ENCODE data around the gene TBC1D10A.

The TBC1D10A gene

GRCh38 chr22:30305519-30305905 lies 21.2 kb downstream of the TBC1D10A start:
- Histone ChIP-seq H3K36me3 (ENCODE audit: insufficient read depth, low read depth, low read length) (no peaks in the 10 kb centered on the region), H3K27me3 (ENCODE audit: insufficient read depth, low read length) (no peaks in the 10 kb centered on the region), H3K4me1 (ENCODE audit: insufficient read depth, low read length) (no peaks in the 10 kb centered on the region), H3K9me3 (ENCODE audit: insufficient read depth, low read depth, low read length) (no peaks in the 10 kb centered on the region), H3K27ac (ENCODE audit: low read length) (no peak overlapping the region), H3K9ac (ENCODE audit: low read depth, low read length) (no peak overlapping the region), H3K4me3 (ENCODE audit: low read length) (no peak overlapping the region)

- Histone ChIP-seq H3K9me3 (ENCODE audit: insufficient read depth, low read depth, low read length) (no peaks in the 10 kb centered on the region), H3K27ac (ENCODE audit: low read length) (no peak overlapping the region), H3K36me3 (ENCODE audit: insufficient read depth, low read depth, low read length) (no peaks in the 10 kb centered on the region), H3K4me3 (ENCODE audit: low read length) (no peak overlapping the region), H3K9ac (ENCODE audit: low read depth, low read length) (no peak overlapping the region), H3K27me3 (ENCODE audit: insufficient read depth, low read length) (no peaks in the 10 kb centered on the region), H3K4me1 (ENCODE audit: insufficient read depth, low read length) (no peaks in the 10 kb centered on the region)
These were observed 22.1 kb downstream of the TBC1D10A start for GRCh38 chr22:30304495-30305244.

GRCh38 chr22:30302810-30303138 lies 24.0 kb downstream of the TBC1D10A start:
- no peak overlapping the region for H3K9ac ChIP-seq (ENCODE audit: low read depth, low read length)
- H3K36me3 ChIP-seq (ENCODE audit: insufficient read depth, low read depth, low read length) = no peaks in the 10 kb centered on the region
- H3K27ac ChIP-seq (ENCODE audit: low read length) = no peak overlapping the region
- H3K4me1 ChIP-seq (ENCODE audit: insufficient read depth, low read length) = no peaks in the 10 kb centered on the region
- H3K9me3 ChIP-seq (ENCODE audit: insufficient read depth, low read depth, low read length) = no peaks in the 10 kb centered on the region
- H3K27me3 ChIP-seq (ENCODE audit: insufficient read depth, low read length) = no peaks in the 10 kb centered on the region
- H3K4me3 ChIP-seq (ENCODE audit: low read length) = no peak overlapping the region

- Histone ChIP-seq H3K27me3 (ENCODE audit: insufficient read depth, low read length) (no peaks in the 10 kb centered on the region), H3K36me3 (ENCODE audit: insufficient read depth, low read depth, low read length) (no peaks in the 10 kb centered on the region), H3K4me3 (ENCODE audit: low read length) (no peak overlapping the region), H3K9ac (ENCODE audit: low read depth, low read length) (no peak overlapping the region), H3K27ac (ENCODE audit: low read length) (no peak overlapping the region), H3K4me1 (ENCODE audit: insufficient read depth, low read length) (no peaks in the 10 kb centered on the region), H3K9me3 (ENCODE audit: insufficient read depth, low read depth, low read length) (no peaks in the 10 kb centered on the region)
These were observed 24.5 kb downstream of the TBC1D10A start for GRCh38 chr22:30301995-30302809.

- H3K4me1 ChIP-seq (ENCODE audit: insufficient read depth, low read length) = no peaks in the 10 kb centered on the region
- H3K27me3 ChIP-seq (ENCODE audit: insufficient read depth, low read length) = no peaks in the 10 kb centered on the region
- H3K27ac ChIP-seq (ENCODE audit: low read length) = no peak overlapping the region
- H3K36me3 ChIP-seq (ENCODE audit: insufficient read depth, low read depth, low read length) = no peaks in the 10 kb centered on the region
- H3K9ac ChIP-seq (ENCODE audit: low read depth, low read length) = no peak overlapping the region
- no peak overlapping the region for H3K4me3 ChIP-seq (ENCODE audit: low read length)
- no peaks in the 10 kb centered on the region for H3K9me3 ChIP-seq (ENCODE audit: insufficient read depth, low read depth, low read length)
These were observed 27.4 kb downstream of the TBC1D10A start for GRCh38 chr22:30299322-30299721.

GRCh38 chr22:30297991-30298701 lies 28.6 kb downstream of the TBC1D10A start:
- no peaks in the 10 kb centered on the region for H3K36me3 ChIP-seq (ENCODE audit: insufficient read depth, low read depth, low read length)
- no peaks in the 10 kb centered on the region for H3K4me1 ChIP-seq (ENCODE audit: insufficient read depth, low read length)
- no peak overlapping the region for H3K27ac ChIP-seq (ENCODE audit: low read length)
- H3K9me3 ChIP-seq (ENCODE audit: insufficient read depth, low read depth, low read length) = no peaks in the 10 kb centered on the region
- no peaks in the 10 kb centered on the region for H3K27me3 ChIP-seq (ENCODE audit: insufficient read depth, low read length)
- no peak overlapping the region for H3K9ac ChIP-seq (ENCODE audit: low read depth, low read length)
- no peak overlapping the region for H3K4me3 ChIP-seq (ENCODE audit: low read length)

GRCh38 chr22:30297276-30297990 lies 29.3 kb downstream of the TBC1D10A start:
- Histone ChIP-seq H3K27ac (ENCODE audit: low read length) (no peak overlapping the region), H3K36me3 (ENCODE audit: insufficient read depth, low read depth, low read length) (no peaks in the 10 kb centered on the region), H3K4me1 (ENCODE audit: insufficient read depth, low read length) (no peaks in the 10 kb centered on the region), H3K4me3 (ENCODE audit: low read length) (no peak overlapping the region), H3K9ac (ENCODE audit: low read depth, low read length) (no peak overlapping the region), H3K27me3 (ENCODE audit: insufficient read depth, low read length) (no peaks in the 10 kb centered on the region), H3K9me3 (ENCODE audit: insufficient read depth, low read depth, low read length) (no peaks in the 10 kb centered on the region)

- no peaks in the 10 kb centered on the region for H3K9me3 ChIP-seq (ENCODE audit: insufficient read depth, low read depth, low read length)
- H3K36me3 ChIP-seq (ENCODE audit: insufficient read depth, low read depth, low read length) = no peaks in the 10 kb centered on the region; the same call in 1 of the 2 replicates
- H3K27me3 ChIP-seq (ENCODE audit: insufficient read depth, low read length) = no peaks in the 10 kb centered on the region
- no peaks in the 10 kb centered on the region for H3K4me1 ChIP-seq (ENCODE audit: insufficient read depth, low read length)
- H3K27ac ChIP-seq (ENCODE audit: low read length) = no peak overlapping the region
- no peak overlapping the region for H3K9ac ChIP-seq (ENCODE audit: low read depth, low read length)
- no peak overlapping the region for H3K4me3 ChIP-seq (ENCODE audit: low read length)
These were observed 29.9 kb downstream of the TBC1D10A start for GRCh38 chr22:30296833-30297232.

- H3K9me3 ChIP-seq (ENCODE audit: insufficient read depth, low read depth, low read length) = no peaks in the 10 kb centered on the region
- H3K36me3 ChIP-seq (ENCODE audit: insufficient read depth, low read depth, low read length) = no peaks in the 10 kb centered on the region; the same call in 1 of the 2 replicates
- no peaks in the 10 kb centered on the region for H3K4me1 ChIP-seq (ENCODE audit: insufficient read depth, low read length)
- H3K4me3 ChIP-seq (ENCODE audit: low read length) = no peak overlapping the region
- H3K27ac ChIP-seq (ENCODE audit: low read length) = no peak overlapping the region
- H3K27me3 ChIP-seq (ENCODE audit: insufficient read depth, low read length) = no peaks in the 10 kb centered on the region
- H3K9ac ChIP-seq (ENCODE audit: low read depth, low read length) = no peak overlapping the region
These were observed 30.4 kb downstream of the TBC1D10A start for GRCh38 chr22:30296324-30296723.

- Histone ChIP-seq H3K27ac (ENCODE audit: low read length) (no peak overlapping the region), H3K9ac (ENCODE audit: low read depth, low read length) (no peak overlapping the region), H3K36me3 (ENCODE audit: insufficient read depth, low read depth, low read length) (no peaks in the 10 kb centered on the region; the same call in 1 of the 2 replicates), H3K9me3 (ENCODE audit: insufficient read depth, low read depth, low read length) (no peaks in the 10 kb centered on the region), H3K4me1 (ENCODE audit: insufficient read depth, low read length) (no peaks in the 10 kb centered on the region), H3K4me3 (ENCODE audit: low read length) (no peak overlapping the region), H3K27me3 (ENCODE audit: insufficient read depth, low read length) (no peaks in the 10 kb centered on the region; the same call in 1 of the 2 replicates)
These were observed 31.2 kb downstream of the TBC1D10A start for GRCh38 chr22:30295576-30295975.

- no peaks in the 10 kb centered on the region; the same call in 1 of the 2 replicates for H3K36me3 ChIP-seq (ENCODE audit: insufficient read depth, low read depth, low read length)
These were observed 31.9 kb downstream of the TBC1D10A start for GRCh38 chr22:30294830-30295229.

More at GRCh38 chr22:30294830-30295229, 31.9 kb downstream of the TBC1D10A start:
- 0 out of 2 replicates have a peak, but pooled peaks cover 4% of the 10 kb centered on the region for H3K4me1 ChIP-seq (ENCODE audit: insufficient read depth, low read length)
- H3K9me3 ChIP-seq (ENCODE audit: insufficient read depth, low read depth, low read length) = no peaks in the 10 kb centered on the region
- H3K27me3 ChIP-seq (ENCODE audit: insufficient read depth, low read length) = peaks cover 4% of the 10 kb centered on the region; the same call in 1 of the 2 replicates
- H3K9ac ChIP-seq (ENCODE audit: low read depth, low read length) = no peak overlapping the region
- no peak overlapping the region for H3K27ac ChIP-seq (ENCODE audit: low read length)
- no peak overlapping the region for H3K4me3 ChIP-seq (ENCODE audit: low read length)
